NCI-H748 treated with DMSO at 0.1 percent for 48 hours (cell line): ENCODE data around the gene RYR2.

Source experiments
- DNase-seq: peaks from one replicate; lab custom pipeline; 2025; lab: John Stamatoyannopoulos, UW

The RYR2 gene

DNA sequence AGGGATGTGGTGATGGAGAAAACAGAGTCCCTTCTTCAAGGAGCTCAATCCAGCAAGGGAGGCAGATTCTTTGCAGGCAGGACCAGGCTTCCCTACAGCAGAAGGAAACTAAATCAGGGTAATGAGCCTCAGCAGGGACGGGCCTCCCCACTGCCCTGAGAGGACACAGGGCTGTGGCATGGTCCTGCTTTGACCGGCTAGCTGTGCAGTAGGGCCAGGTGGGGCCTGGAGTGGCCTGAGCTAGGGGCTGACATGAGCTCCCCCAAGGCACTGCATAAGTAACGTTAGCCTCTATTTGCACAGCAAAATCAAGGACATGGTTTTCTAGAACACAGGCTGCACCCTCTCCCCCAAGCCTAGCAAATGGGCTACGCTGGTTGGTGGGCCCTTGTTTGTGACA is 162.9 kb downstream of the RYR2 start:
- DNase-seq, result no peak

DNA sequence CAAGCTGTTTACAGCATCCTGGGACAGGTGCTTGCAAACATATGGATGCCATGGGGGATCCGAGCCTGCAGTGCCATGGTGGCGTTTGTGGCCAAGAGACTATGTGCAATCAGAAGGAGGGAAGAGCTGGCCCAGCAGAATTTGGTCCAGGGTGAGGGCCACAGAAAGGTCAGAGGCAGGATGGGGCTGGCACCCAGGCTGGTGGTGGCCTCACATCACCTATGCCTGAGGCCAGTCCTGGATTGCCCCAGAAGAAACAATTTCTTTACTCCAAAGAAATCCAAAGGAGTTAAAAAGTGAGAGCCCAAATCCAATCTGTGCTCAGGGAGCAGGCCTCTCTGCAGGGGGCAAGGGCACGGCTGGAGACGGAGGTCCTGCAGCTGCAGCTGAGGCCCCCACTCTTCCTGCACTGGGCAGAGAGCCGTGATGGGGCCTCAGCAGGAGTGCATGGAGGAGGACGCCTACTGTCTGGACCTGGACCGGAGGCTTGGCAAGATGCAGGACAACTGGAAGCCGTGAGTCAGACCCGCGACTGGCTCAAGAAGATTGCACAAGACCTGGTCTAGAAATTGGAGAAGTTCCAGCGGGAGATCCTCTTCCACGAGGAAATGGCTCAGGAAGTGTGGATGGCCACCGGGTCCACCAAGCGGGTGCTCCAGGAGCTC is 163.5 kb downstream of the RYR2 start:
- no peak for DNase-seq

GRCh38 chr1:237206065-237206414 is 164.1 kb downstream of the RYR2 start:
- no peak for DNase-seq

GRCh38 chr1:237211031-237211430 is 169.0 kb downstream of the RYR2 start:
- no peak for DNase-seq

DNA sequence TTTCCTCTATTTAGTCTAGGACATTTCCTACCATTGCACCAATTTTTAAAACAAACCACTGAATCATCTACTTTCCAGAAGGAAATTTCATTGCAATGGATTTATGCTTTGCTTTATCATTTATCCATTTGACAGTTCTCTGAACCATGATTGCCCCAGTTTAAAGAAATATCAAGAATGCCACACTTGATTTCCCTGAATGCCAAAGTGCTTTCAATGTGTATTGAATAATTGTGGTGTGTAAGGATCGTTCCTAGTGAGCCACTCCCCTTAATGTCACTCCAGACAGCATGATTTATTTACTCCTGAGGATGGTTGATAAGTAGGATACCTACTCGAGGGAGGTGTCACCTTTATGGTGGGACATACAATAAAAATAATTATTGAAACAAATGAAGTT is 169.6 kb downstream of the RYR2 start:
- no peak for DNase-seq

DNA sequence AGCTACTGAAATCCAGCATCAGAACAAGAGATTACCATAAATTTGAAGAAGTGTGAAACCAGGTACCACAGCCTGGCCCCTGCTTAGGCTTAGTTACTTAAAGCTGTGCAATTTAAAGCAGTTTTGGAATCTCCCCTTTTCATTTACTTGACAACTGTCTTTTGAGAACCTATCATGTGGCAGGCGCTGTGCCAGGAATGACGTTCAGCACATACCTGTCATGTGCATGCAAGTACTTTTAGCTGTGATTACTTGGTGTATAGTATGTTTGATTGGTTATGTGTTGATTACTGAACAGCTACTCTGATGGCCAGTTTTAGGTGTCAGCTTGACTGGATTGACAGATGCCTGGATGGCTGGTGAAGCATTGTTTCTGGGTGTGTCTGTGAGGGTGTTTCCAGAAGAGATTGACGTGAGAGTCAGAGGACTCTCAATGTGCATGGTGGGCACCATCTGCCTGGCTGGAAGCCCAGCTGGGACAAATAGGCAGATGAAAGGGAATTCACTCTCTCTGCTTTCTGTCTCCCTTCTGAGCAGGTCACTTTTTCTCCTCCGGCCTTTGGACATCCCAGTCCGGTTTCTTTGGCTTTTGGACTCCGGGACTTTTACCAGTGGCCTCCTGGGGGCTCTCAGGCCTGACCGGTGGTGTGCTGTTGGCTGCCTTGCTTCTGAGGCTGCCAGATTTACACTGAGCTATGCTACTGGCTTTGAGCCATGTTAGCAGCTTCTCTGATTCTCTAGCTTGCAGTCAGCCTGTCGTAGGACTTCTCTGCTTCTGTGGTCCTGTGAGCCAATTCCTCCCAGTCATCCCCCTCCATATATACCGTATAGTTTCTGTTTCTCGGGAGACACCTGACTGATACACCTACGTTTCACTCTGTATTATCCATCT is 178.0 kb downstream of the RYR2 start:
- DNase-seq, result no peak

- no peak for DNase-seq
Observed at GRCh38 chr1:237223419-237223818, 181.4 kb downstream of the RYR2 start.

GRCh38 chr1:237226177-237226944 is 184.4 kb downstream of the RYR2 start:
- DNase-seq, result no peak

GRCh38 chr1:237227476-237227875 is 185.5 kb downstream of the RYR2 start:
- DNase-seq, result no peak

DNA sequence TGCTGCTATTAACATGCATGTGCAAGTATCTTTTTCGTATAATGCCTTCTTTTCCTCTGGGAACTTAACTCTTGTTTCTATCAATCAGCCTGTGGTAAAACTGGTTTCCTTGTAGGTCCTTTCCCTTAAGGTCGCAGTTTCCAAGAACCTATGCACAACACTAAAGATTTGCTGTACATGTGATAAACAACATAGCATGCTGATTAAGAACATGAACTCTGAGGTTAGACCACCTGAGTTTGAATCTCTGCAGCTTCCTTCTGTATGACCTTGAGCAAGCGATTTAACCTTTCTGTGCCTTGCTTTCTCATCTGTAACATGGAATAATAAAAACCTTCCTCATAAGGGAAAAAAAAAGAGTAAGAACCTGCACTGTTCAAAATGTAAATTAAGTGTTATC is 186.4 kb downstream of the RYR2 start:
- DNase-seq, result no peak

DNA sequence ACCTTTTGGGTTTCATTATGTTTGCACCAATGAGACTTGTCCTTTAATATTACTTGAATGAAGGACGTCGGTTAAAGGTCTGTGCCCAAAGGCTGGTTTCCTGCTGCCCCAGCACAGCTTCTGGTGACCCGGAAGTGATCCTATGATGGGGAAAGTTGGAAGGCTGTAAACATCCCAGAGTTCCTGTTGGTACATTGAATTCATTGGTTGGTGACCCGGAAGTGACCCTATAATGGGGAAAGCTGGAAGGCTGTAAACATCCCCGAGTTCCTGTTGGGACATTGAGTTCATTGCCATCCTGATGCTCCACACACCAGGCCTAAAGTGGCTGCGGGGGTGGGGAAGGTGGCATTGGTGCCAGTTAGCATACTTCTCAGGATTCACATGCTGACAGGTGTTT is 187.3 kb downstream of the RYR2 start:
- DNase-seq, result no peak

- no peak for DNase-seq
Observed at GRCh38 chr1:237232501-237232900, 190.5 kb downstream of the RYR2 start.

GRCh38 chr1:237235091-237235490 is 193.1 kb downstream of the RYR2 start:
- DNase-seq, result no peak

GRCh38 chr1:237237721-237238120 is 195.7 kb downstream of the RYR2 start:
- no peak for DNase-seq

- DNase-seq, result no peak
Observed at GRCh38 chr1:237239248-237239647, 197.3 kb downstream of the RYR2 start.

DNA sequence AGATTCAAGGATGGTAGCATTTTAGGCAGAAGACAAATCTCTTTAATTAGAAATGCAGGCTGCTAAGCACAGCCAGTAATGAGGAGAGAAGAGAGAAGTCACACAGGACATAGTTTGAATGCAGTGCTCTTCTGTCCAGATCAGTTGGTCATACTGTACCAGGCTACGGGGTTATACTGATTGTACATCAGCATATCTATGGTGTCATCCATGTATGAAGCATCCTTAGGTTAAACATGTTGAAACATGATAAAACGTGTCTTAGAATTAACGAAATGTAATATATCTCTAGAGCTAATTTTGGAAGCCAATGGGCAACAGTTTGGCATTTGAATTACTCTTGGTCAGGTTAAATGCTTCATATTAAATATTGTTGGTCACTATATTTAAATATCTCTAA is 199.1 kb downstream of the RYR2 start:
- no peak for DNase-seq

- DNase-seq, result no peak
Observed at GRCh38 chr1:237244778-237245177, 202.8 kb downstream of the RYR2 start.

- DNase-seq, result no peak
Observed at GRCh38 chr1:237247442-237247841, 205.5 kb downstream of the RYR2 start.

DNA sequence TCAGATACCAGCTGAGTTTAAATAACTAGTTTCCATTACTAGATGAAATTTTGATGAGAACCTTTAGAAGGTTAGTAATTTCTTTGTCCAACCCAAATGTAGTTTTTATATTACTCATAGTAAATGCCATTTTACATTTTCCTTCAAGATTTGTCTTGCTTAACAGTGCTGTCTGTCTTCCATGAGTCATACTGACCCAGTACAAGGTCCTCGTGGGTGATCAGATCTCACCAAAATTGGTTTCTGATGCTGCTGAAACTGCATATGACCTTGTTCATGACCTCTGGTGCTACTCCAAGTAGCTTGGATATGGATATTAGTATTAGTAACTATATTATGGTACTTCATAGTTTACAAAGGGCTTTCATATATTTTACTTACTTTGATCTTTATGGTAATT is 207.1 kb downstream of the RYR2 start:
- DNase-seq, result no peak

DNA sequence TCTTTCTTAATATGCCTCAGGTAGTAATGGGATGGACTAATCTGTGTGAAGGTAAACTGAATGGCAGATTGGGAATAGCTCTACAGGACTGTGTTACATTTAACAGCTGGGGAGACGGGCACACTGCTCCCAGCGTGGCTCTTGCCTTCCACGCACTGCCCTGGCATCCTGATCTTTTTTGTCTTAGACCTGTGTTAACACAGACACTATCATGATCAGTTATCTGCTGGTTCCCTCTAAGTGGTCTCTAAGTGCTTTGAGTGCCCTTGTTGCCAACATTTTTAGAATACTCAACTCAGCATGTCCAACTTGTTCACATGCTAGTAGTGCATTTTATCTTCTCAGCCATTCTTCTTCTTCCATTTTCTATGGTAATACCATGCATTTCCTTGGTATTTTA is 208.1 kb downstream of the RYR2 start:
- DNase-seq, result no peak

DNA sequence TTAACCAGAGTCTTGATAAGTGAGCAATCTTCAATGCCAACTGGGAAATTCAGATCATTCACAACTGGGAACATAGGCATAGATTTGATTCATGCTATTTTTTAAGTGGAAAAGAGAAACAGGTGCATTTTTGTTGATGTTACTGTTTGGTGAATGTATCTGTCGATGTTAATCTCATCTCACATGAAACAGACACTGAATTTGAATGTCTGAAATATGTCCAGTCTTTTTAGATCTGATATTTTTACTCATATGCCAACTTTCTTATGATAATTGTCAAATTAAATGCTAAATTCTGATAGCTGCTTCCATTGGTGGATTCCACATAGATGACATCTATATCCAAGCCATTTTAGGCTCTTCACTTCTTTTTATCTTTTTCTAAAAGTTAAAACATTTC is 213.1 kb downstream of the RYR2 start:
- DNase-seq, result no peak

DNA sequence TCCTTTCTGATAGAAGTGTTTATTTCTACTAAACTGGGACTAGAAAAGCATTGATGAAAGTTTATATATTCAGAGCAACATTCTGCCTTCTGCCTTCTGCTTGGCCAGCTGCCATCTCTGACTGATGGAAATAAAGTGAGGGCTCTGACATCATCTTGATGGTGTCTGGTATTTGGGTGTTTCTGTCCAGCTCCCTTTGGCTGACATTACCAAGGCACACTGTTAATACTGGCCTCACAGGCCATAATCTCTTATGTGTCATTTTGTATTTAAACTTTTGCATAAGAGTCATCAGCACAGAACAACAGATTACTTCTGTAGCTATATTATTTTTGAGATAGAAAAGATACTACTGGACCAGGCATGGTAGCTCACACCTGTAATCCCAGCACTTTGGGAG is 216.9 kb downstream of the RYR2 start:
- DNase-seq, result no peak

DNA sequence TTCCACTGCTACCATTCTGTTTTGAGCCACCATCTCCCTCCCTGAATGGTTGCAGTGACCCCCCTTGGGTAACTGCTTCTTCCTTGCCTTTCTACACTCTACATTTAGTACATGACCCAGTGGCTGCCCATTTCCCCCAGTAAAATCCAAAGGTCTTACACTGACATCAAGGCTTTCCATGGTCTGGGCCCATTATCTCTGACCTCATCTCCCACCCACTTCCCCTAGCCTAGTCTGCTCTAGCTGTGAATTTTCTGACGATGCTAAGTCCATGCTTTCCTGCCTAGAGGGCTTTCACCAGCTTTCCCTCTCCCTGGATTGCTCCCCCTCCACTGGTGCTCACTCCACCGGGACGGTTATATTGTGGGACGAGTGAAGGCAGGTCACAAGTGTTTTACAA is 219.2 kb downstream of the RYR2 start:
- DNase-seq, result no peak
